H9 (cell line): Measurements from ENCODE around the gene IGSF11. TPM values are rescaled to one million over a fixed set of nuclear protein-coding genes. Genes with fewer than 3 reads are reported as not detected.

ENCODE experiments used
- DNase-seq: peaks from one replicate; pipeline ENCODE4 v3.0.0-alpha.2; 2017
- H2AFZ ChIP-seq: one replicate; pipeline ENCODE4 v1.6.1; 2013; ENCODE audit warnings: mild to moderate bottlenecking, low read length, control low read depth, moderate library complexity
- H2AK5ac ChIP-seq: 2 replicates; pipeline ENCODE4 v1.6.1; 2013; ENCODE audit warnings: low read length, control low read depth, mixed read lengths; ENCODE audit not compliant: insufficient read length
- H2BK120ac ChIP-seq: one replicate; pipeline ENCODE4 v1.6.1; 2013; ENCODE audit warnings: low read depth, mild to moderate bottlenecking, low read length, control low read depth, inconsistent platforms; ENCODE audit not compliant: poor library complexity, severe bottlenecking
- H2BK12ac ChIP-seq: 2 replicates; pipeline ENCODE4 v1.6.1; 2013; ENCODE audit warnings: low read length, control low read depth, mixed read lengths, low read depth; ENCODE audit not compliant: insufficient read length
- H2BK15ac ChIP-seq: 2 replicates; pipeline ENCODE4 v1.6.1; 2013; ENCODE audit warnings: low read depth, low read length, control low read depth
- H2BK20ac ChIP-seq: one replicate; pipeline ENCODE4 v1.6.1; 2013; ENCODE audit warnings: low read depth, mild to moderate bottlenecking, low read length, control low read depth, inconsistent platforms; ENCODE audit not compliant: poor library complexity, severe bottlenecking
- H2BK5ac ChIP-seq: 2 replicates; pipeline ENCODE4 v1.6.1; 2013; ENCODE audit warnings: low read length, control low read depth, mixed read lengths; ENCODE audit not compliant: insufficient read length
- H3K14ac ChIP-seq: 2 replicates; pipeline ENCODE4 v1.6.1; 2013; ENCODE audit warnings: low read length, control low read depth; ENCODE audit not compliant: insufficient read depth
- H3K18ac ChIP-seq: 2 replicates; pipeline ENCODE4 v1.6.1; 2013; ENCODE audit warnings: low read depth, mild to moderate bottlenecking, mixed read lengths, low read length, control low read depth; ENCODE audit not compliant: insufficient read length
- H3K23ac ChIP-seq: 2 replicates; pipeline ENCODE4 v1.6.1; 2013; ENCODE audit warnings: low read length, control low read depth, mixed read lengths, low read depth; ENCODE audit not compliant: insufficient read length
- H3K23me2 ChIP-seq: 2 replicates; pipeline ENCODE4 v1.6.1; 2013; ENCODE audit warnings: low read depth, mild to moderate bottlenecking, mixed read lengths, low read length, control low read depth; ENCODE audit not compliant: insufficient read length, poor library complexity, severe bottlenecking
- H3K27ac ChIP-seq: 2 replicates; pipeline ENCODE4 v1.5.1; 2013; ENCODE audit warnings: low read length, control low read depth, mixed read lengths, low read depth; ENCODE audit not compliant: insufficient read length
- H3K27me3 ChIP-seq: 2 replicates; pipeline ENCODE4 v1.6.1; 2013; ENCODE audit warnings: low read length, control low read depth, inconsistent platforms; ENCODE audit not compliant: insufficient read depth
- H3K4ac ChIP-seq: 2 replicates; pipeline ENCODE4 v1.6.1; 2013; ENCODE audit warnings: low read depth, mild to moderate bottlenecking, control low read depth, inconsistent platforms, low read length, moderate library complexity
- H3K4me1 ChIP-seq: 2 replicates; pipeline ENCODE4 v1.6.1; 2013; ENCODE audit warnings: low read length, control low read depth, inconsistent platforms; ENCODE audit not compliant: insufficient read depth
- H3K4me2 ChIP-seq: 2 replicates; pipeline ENCODE4 v1.6.1; 2013; ENCODE audit warnings: low read length, control low read depth, mixed read lengths; ENCODE audit not compliant: insufficient read length, insufficient read depth
- H3K56ac ChIP-seq: 2 replicates; pipeline ENCODE4 v1.6.1; 2013; ENCODE audit warnings: low read depth, mild to moderate bottlenecking, mixed read lengths, low read length, control low read depth; ENCODE audit not compliant: insufficient read length
- H3K79me1 ChIP-seq: 2 replicates; pipeline ENCODE4 v1.6.1; 2013; ENCODE audit warnings: low read depth, mild to moderate bottlenecking, moderate library complexity, low read length, control low read depth, inconsistent platforms; ENCODE audit not compliant: insufficient read depth, poor library complexity, severe bottlenecking
- H3K79me2 ChIP-seq: 2 replicates; pipeline ENCODE4 v1.6.1; 2013; ENCODE audit warnings: low read length, control low read depth, inconsistent platforms; ENCODE audit not compliant: insufficient read depth
- H3K9ac ChIP-seq: 2 replicates; pipeline ENCODE4 v1.6.1; 2013; ENCODE audit warnings: low read length, control low read depth, mixed read lengths; ENCODE audit not compliant: insufficient read length; ENCODE audit errors: extremely low read depth
- H3K9me3 ChIP-seq: one replicate; pipeline ENCODE4 v1.6.1; 2013; ENCODE audit warnings: low read depth, low read length, inconsistent platforms; ENCODE audit not compliant: control insufficient read depth
- H3T11ph ChIP-seq: one replicate; pipeline ENCODE4 v1.6.1; 2013; ENCODE audit warnings: mild to moderate bottlenecking, low read length, control low read depth, inconsistent platforms
- H4K20me1 ChIP-seq: one replicate; pipeline ENCODE4 v1.6.1; 2013; ENCODE audit not compliant: control insufficient read depth, insufficient read length, insufficient read depth
- H4K5ac ChIP-seq: 2 replicates; pipeline ENCODE4 v1.6.1; 2013; ENCODE audit warnings: low read depth, mild to moderate bottlenecking, mixed read lengths, low read length, control low read depth; ENCODE audit not compliant: insufficient read length
- H4K8ac ChIP-seq: replicated peaks from 2 replicates; pipeline ENCODE4 v1.6.1; 2013; ENCODE audit warnings: low read length, control low read depth, mixed read lengths, low read depth; ENCODE audit not compliant: insufficient read length
- H4K91ac ChIP-seq: 2 replicates; pipeline ENCODE4 v1.6.1; 2013; ENCODE audit warnings: low read depth, mild to moderate bottlenecking, moderate library complexity, mixed read lengths, low read length, control low read depth; ENCODE audit not compliant: insufficient read length
- H3K27ac Mint-ChIP-seq, 3 experiments: 2 replicates in 2 of 3; 3 replicates in 1 of 3; pipeline ENCODE4 v1.8.0; 2020 to 2021; ENCODE audit warnings: mixed read lengths in 3 of 3, mild to moderate bottlenecking in 1 of 3, moderate library complexity in 1 of 3
- H3K27me3 Mint-ChIP-seq: 2 replicates; pipeline ENCODE4 v1.8.0; 2021; ENCODE audit warnings: low read depth, mild to moderate bottlenecking, moderate library complexity, mixed read lengths
- H3K36me3 Mint-ChIP-seq, 3 experiments: 2 replicates in 2 of 3; 3 replicates in 1 of 3; pipeline ENCODE4 v1.8.0; 2020 to 2021; ENCODE audit warnings: low read depth in 3 of 3, mixed read lengths in 3 of 3; ENCODE audit not compliant: insufficient read depth in 1 of 3
- H3K4me1 Mint-ChIP-seq, 2 experiments: 2 replicates each; pipeline ENCODE4 v1.8.0; 2020; ENCODE audit warnings: mixed read lengths in 2 of 2
- H3K4me3 Mint-ChIP-seq, 2 experiments: 2 replicates in 1 of 2; 3 replicates in 1 of 2; pipeline ENCODE4 v1.8.0; 2020 to 2021; ENCODE audit warnings: mild to moderate bottlenecking in 2 of 2, mixed read lengths in 2 of 2, moderate library complexity in 1 of 2
- H3K9me3 Mint-ChIP-seq, 2 experiments: 2 replicates in 1 of 2; 3 replicates in 1 of 2; pipeline ENCODE4 v1.8.0; 2020; ENCODE audit warnings: mild to moderate bottlenecking in 2 of 2, mixed read lengths in 2 of 2, moderate library complexity in 1 of 2
- CTCF ChIP-seq: fragments of 200-600 bp; sonication (generic); conservative IDR thresholded peaks from 3 replicates; pipeline ENCODE4 v1.8.0; 2021; ENCODE audit warnings: antibody characterized with exemption, mild to moderate bottlenecking
- WGBS: extraction: QIAGEN DNeasy Blood & Tissue Kit; methylation state at CpG from one replicate; pipeline ENCODE4 v1.1.7; 2013; ENCODE audit warnings: missing lambda C conversion rate, low lambda C conversion rate, mixed read lengths; ENCODE audit not compliant: insufficient read length; ENCODE audit errors: extremely low coverage; 5-methylcytosine and 5-hydroxymethylcytosine counted together
- total RNA-seq: library from RNA; stranded (reverse); gene quantifications from 2 replicates; pipeline ENCODE4 v1.2.1, GENCODE V29; 2021

The IGSF11 gene
- total RNA-seq, 1 experiment from 2014 or later = 1.6 TPM

DNA sequence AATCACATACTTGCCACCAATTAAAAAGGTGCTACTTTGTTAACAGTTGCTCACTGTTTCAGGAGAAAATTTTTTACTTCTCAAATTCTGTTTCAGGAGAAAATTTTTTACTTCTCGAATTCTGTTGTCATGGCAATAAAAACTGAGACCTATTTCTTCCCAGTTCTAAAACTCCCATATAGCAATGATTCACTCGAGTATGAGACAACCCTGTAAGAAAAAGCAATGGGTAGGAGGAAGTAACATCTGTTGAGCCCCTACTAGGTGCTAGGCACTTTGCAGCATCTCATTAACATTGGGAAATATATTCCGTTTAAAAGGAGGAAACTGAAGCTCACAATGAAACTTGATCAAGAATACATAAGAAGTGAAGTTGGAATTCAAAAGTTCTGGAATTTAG, 35.1 kb upstream of the IGSF11 start:
- H2AFZ ChIP-seq = no peak overlapping the region
- no peak overlapping the region for H3K18ac ChIP-seq
- Mint-ChIP-seq H3K27me3 (no peaks in the 10 kb centered on the region), H3K27ac (no peak overlapping the region), H3K36me3 (peaks cover 8 to 16% (median 9%) of the 10 kb centered on the region in 3 experiments; a peak in 5 of 7 replicates), H3K9me3 (peaks cover 16 to 22% of the 10 kb centered on the region in 2 experiments), H3K4me1 (no peaks in the 10 kb centered on the region), H3K4me3 (no peak overlapping the region)
- no peak overlapping the region for H4K91ac ChIP-seq
- WGBS = no CpG with 5 or more reads among the region's 3 CpGs
- H2BK15ac ChIP-seq = no peak overlapping the region
- H3K14ac ChIP-seq = no peak overlapping the region
- H3K79me1 ChIP-seq = no peaks in the 10 kb centered on the region
- H4K20me1 ChIP-seq = no peaks in the 10 kb centered on the region
- no peak overlapping the region for H3K56ac ChIP-seq
- H3T11ph ChIP-seq = peak overlapping the region; percentile 53
- H3K79me2 ChIP-seq = no peaks in the 10 kb centered on the region
- H3K4me1 ChIP-seq = no peaks in the 10 kb centered on the region
- no peak overlapping the region for H2BK12ac ChIP-seq
- no peak overlapping the region for H2BK20ac ChIP-seq
- TF ChIP-seq CTCF = no peak
- H3K9me3 ChIP-seq = no peaks in the 10 kb centered on the region
- H3K23ac ChIP-seq = no peak overlapping the region
- no peak overlapping the region for H2BK5ac ChIP-seq
- H3K9ac ChIP-seq = no peak overlapping the region
- H4K8ac ChIP-seq = no peak overlapping the region
- no peak for DNase-seq
- H3K4ac ChIP-seq = no peak overlapping the region
- no peak overlapping the region for H3K27ac ChIP-seq
- H3K4me2 ChIP-seq = no peak overlapping the region
- no peak overlapping the region for H4K5ac ChIP-seq
- no peaks in the 10 kb centered on the region for H3K23me2 ChIP-seq
- no peaks in the 10 kb centered on the region for H3K27me3 ChIP-seq
- no peak overlapping the region for H2AK5ac ChIP-seq
- H2BK120ac ChIP-seq = no peak overlapping the region
